K562 (cell line): ENCODE measurements around the gene COX20. TPM values are rescaled to one million over a fixed set of nuclear protein-coding genes. Genes with fewer than 3 reads are reported as not detected.

Experiments used
- ADNP ChIP-seq: fragments of 200-800 bp; sonication (Bioruptor generic); IDR thresholded peaks from 2 replicates; pipeline ENCODE4 v1.6.1; 2016; ENCODE audit warnings: missing genetic modification characterization, missing compliant biosample characterization
- BHLHE40 ChIP-seq: IDR thresholded peaks from 2 replicates; pipeline ENCODE4 v1.6.1; 2011; ENCODE audit warnings: low read length, improper control_type of control experiment
- CEBPB ChIP-seq: fragments of 450-650 bp; IDR thresholded peaks from 2 replicates; pipeline ENCODE4 v1.6.1; 2016; ENCODE audit warnings: missing genetic modification characterization, missing compliant biosample characterization
- ETS2 ChIP-seq: IDR thresholded peaks from 2 replicates; pipeline ENCODE4 v1.6.1; 2016; ENCODE audit warnings: borderline replicate concordance, missing genetic modification characterization, mild to moderate bottlenecking, moderate library complexity, missing compliant biosample characterization; ENCODE audit not compliant: poor library complexity, severe bottlenecking
- HNRNPL ChIP-seq: fragments of 200-400 bp; formaldehyde crosslinking; IDR thresholded peaks from 2 replicates; pipeline ENCODE4 v1.6.1; 2017; ENCODE audit warnings: low read depth, mild to moderate bottlenecking, low read length
- JUNB ChIP-seq: fragments of 450-650 bp; formaldehyde crosslinking; conservative IDR thresholded peaks from 2 replicates; pipeline ENCODE4 v1.4.0; 2020; ENCODE audit warnings: mild to moderate bottlenecking
- NFE2 ChIP-seq: IDR thresholded peaks from 2 replicates; pipeline ENCODE4 v1.6.1; 2014; ENCODE audit warnings: antibody characterized with exemption, low read depth
- PTRF ChIP-seq: fragments of 450-650 bp; IDR thresholded peaks from 2 replicates; pipeline ENCODE4 v1.6.1; 2016; ENCODE audit warnings: mild to moderate bottlenecking, missing genetic modification characterization, missing compliant biosample characterization
- RFX1 ChIP-seq: fragments of 450-650 bp; IDR thresholded peaks from 2 replicates; pipeline ENCODE4 v1.6.1; 2016; ENCODE audit warnings: mild to moderate bottlenecking, moderate library complexity
- SAFB2 ChIP-seq: fragments of 200-400 bp; formaldehyde crosslinking; IDR thresholded peaks from 2 replicates; pipeline ENCODE4 v1.6.1; 2018; ENCODE audit warnings: borderline replicate concordance, low read length, low read depth, moderate library complexity; ENCODE audit not compliant: severe bottlenecking
- SRF ChIP-seq, 2 experiments: fragments of 250-450, 450-650 bp in 1 of 2; sonication (Bioruptor Pico) in 1 of 2; sonication (generic) in 1 of 2; formaldehyde crosslinking; IDR thresholded peaks; 2 replicates each; pipeline versions ENCODE4 v1.5.0 to v1.5.1; 2020 to 2022; ENCODE audit warnings: mild to moderate bottlenecking in 1 of 2, missing genetic modification reagents in 1 of 2
- STAT5B ChIP-seq: fragments of 250-450 bp; sonication (Bioruptor Pico); IDR thresholded peaks from 2 replicates; pipeline ENCODE4 v1.8.0; 2021; ENCODE audit warnings: mild to moderate bottlenecking, inconsistent platforms
- TGIF2 ChIP-seq: sonication (generic); formaldehyde crosslinking; IDR thresholded peaks from 2 replicates; pipeline ENCODE4 v1.8.1; 2022; ENCODE audit warnings: mild to moderate bottlenecking, missing genetic modification reagents, moderate library complexity
- polyA plus RNA-seq, 8 experiments: library from polyadenylated mRNA; depleted of rRNA in 4 of 8; stranded (reverse) in 5 of 8; unstranded in 3 of 8; fragments of >200 nt; fragmentation: Nextera tagmentation in 2 of 8; fragmentation: Illumina TruSeq in 1 of 8; extraction: Ambion mirVana in 2 of 8; extraction: Trizol in 1 of 8; gene quantifications; 2 replicates each; pipeline versions ENCODE4 v1.2.1 to v1.2.3, GENCODE V29; 2011 to 2014; ENCODE audit warnings: inconsistent platforms in 1 of 8, missing spikeins in 1 of 8
- total RNA-seq, 7 experiments: library from RNA; depleted of rRNA in 6 of 7; stranded (reverse); fragments of >200 nt in 6 of 7; fragmentation: Illumina TruSeq in 2 of 7; extraction: Trizol in 2 of 7; gene quantifications; 2 replicates each; pipeline versions ENCODE4 v1.2.1 to v1.2.3, GENCODE V29; 2011 to 2021; ENCODE audit warnings: low replicate concordance in 1 of 7
- TF ChIP-seq, protein P1 (sequence below): fragments of 250-450 bp; sonication (Bioruptor Pico); IDR thresholded peaks from 2 replicates; pipeline ENCODE4 v1.5.0; 2021; ENCODE audit warnings: mild to moderate bottlenecking, moderate library complexity
- TF ChIP-seq, protein P2 (sequence below): fragments of 450-650 bp; IDR thresholded peaks from 2 replicates; pipeline ENCODE4 v1.6.1; 2016; ENCODE audit warnings: missing biosample characterization, missing genetic modification characterization
- TF ChIP-seq, protein P3 (sequence below), 2 experiments: fragments of 450-650 bp in 1 of 2; sonication (generic) in 1 of 2; formaldehyde crosslinking in 1 of 2; IDR thresholded peaks in 1 of 2; conservative IDR thresholded peaks in 1 of 2; 2 replicates each; pipeline versions ENCODE4 v1.6.1 to v1.8.1; 2016 to 2023; ENCODE audit warnings: mild to moderate bottlenecking in 2 of 2, moderate library complexity in 2 of 2, inconsistent platforms in 1 of 2, missing genetic modification reagents in 1 of 2

COX20 gene
- total and polyA plus RNA-seq, 9 of the 15 experiments (the other 6 are each of a cell fraction or from before 2014, with no cell fraction given) = 41.5 to 192 (median 84.3) TPM

- TF ChIP-seq TGIF2 (CRISPR knock-in tag) (no peak), ADNP (no peak), PTRF (no peak), SRF (CRISPR knock-in tag; IDR thresholded peaks at IDR 0.05) (no peak), JUNB (CRISPR knock-in tag) (no peak), CEBPB (peak; percentile 31; the same call in 1 of the 2 replicates), STAT5B (CRISPR knock-in tag) (no peak), NFE2 (peak; percentile 36; the same call in 1 of the 2 replicates), SAFB2 (no peak), HNRNPL (no peak), RFX1 (no peak), BHLHE40 (no peak), ETS2 (tag) (no peak)
- TF ChIP-seq, protein P1, sequence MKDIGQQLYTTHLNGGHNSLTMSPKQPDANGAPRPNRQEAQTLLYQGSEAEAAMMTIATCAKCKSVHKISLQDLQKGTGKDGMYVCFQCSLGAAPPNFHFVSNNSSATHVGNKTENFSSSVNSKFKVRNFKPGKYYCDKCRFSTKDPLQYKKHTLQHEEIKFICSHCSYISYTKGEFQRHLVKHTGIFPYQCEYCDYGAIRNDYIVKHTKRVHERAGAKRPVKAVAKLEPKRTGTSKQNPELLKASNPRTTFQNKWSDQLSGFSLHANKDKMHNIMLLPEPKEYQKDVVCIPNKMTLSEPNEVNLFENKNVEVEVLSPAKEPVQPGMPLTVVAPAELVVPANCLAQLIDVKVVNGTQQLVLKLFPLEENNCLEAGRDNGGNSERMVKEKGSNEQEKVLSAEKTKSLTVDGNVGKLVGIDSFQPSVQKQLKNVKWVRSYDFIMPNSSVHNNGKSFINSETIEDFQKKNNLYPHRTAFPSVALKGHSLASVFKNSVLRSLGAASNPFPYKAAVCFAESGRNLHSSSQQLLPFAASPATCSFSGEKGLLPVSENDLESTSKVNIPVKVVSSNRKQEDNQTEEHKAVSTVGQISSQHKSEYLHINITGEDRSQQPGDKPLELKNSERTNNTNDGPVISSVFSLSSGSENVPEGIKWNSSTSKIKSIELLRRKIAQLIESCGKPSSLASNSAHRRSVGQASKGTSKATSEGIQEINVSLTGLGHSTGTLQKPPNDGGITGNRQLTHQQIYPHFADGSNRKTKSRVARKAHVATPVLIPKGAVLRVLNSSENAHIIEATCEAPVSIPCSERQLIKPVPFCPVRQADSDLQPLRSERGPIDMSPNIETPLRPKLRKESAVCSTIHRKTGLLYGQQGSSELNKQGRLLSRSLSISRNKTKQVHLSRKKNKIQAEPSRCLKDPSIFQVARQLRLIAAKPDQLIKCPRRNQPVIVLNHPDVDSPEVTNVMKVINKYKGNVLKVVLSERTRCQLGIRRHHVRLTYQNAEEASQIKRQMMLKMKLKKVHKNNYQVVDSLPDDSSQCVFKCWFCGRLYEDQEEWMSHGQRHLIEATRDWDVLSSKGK = no peak
- TF ChIP-seq, protein P2, sequence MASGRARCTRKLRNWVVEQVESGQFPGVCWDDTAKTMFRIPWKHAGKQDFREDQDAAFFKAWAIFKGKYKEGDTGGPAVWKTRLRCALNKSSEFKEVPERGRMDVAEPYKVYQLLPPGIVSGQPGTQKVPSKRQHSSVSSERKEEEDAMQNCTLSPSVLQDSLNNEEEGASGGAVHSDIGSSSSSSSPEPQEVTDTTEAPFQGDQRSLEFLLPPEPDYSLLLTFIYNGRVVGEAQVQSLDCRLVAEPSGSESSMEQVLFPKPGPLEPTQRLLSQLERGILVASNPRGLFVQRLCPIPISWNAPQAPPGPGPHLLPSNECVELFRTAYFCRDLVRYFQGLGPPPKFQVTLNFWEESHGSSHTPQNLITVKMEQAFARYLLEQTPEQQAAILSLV (tag) = no peak
- TF ChIP-seq, protein P3, sequence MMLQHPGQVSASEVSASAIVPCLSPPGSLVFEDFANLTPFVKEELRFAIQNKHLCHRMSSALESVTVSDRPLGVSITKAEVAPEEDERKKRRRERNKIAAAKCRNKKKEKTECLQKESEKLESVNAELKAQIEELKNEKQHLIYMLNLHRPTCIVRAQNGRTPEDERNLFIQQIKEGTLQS (IDR thresholded peaks at IDR 0.05) = peak; percentile 68
- TF ChIP-seq, protein P3 (CRISPR knock-in tag; conservative IDR thresholded peaks at IDR 0.05) = no peak
Measured at GRCh38 chr1:244878681-244879080, 43.2 kb downstream of the COX20 start (continued).
